SHP77 (cell line): Measurements from ENCODE around the gene GSTK1.
"Not testable (repeated sequence)": the region's sequence is repeated elsewhere in the genome, so short reads cannot be mapped to it uniquely, and the experiment has no call there.

Experiments
- DNase-seq, 2 experiments: peaks; one replicate each; lab custom pipeline; 2025; lab: John Stamatoyannopoulos, UW

The GSTK1 gene

DNA sequence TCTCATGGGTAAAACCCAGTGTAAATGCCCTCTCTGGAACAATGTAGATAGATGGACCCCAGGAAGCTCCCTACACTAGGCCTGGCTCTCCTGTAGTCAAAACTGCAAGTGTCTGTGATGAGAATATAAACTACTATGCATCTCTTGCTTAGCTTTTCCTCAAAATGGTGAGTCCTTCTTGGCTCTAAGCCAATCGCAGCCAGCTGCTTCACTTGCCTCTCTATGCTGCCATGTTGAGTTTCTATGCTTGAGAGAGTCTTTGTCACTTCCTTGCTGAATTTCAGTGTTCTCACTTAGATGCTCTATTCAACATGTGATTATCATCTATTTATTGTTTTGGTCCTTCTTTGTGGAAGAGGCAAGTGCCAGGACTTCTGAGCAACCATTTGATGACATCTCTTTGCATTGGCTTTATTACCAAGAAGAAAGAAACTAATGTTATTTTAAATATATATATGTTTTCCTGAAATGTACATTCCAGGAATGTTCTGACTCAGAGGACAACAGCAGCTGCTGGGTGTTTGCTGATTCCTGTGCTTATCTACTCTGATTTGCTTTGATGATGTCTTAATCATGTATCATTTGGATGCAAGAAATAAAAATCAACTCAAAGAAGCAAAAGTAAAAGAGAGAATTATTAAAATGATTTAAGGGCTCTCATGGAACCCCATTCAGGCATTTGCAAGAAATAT lies 24.8 kb upstream of the GSTK1 start:
- DNase-seq = no peak

DNA sequence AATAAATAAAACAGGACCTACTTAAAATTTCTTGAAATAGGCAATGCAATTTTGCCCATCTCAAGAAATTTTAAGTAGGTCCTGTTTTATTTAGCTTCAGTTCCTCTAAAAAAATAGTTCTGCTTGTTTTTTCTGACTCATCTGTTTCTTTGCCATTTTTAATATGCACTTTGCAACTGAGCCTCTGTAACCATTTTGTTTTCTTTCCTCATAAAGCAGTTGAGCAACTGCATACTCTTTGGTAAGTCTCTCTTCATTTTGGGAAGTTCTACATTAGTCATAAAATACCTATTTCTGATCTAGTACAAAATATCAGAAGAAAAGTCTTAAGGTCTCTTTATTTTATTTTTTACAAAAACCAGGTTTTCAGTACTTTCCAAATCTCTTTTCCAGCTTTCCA lies 23.4 kb upstream of the GSTK1 start:
- no peak for DNase-seq

DNA sequence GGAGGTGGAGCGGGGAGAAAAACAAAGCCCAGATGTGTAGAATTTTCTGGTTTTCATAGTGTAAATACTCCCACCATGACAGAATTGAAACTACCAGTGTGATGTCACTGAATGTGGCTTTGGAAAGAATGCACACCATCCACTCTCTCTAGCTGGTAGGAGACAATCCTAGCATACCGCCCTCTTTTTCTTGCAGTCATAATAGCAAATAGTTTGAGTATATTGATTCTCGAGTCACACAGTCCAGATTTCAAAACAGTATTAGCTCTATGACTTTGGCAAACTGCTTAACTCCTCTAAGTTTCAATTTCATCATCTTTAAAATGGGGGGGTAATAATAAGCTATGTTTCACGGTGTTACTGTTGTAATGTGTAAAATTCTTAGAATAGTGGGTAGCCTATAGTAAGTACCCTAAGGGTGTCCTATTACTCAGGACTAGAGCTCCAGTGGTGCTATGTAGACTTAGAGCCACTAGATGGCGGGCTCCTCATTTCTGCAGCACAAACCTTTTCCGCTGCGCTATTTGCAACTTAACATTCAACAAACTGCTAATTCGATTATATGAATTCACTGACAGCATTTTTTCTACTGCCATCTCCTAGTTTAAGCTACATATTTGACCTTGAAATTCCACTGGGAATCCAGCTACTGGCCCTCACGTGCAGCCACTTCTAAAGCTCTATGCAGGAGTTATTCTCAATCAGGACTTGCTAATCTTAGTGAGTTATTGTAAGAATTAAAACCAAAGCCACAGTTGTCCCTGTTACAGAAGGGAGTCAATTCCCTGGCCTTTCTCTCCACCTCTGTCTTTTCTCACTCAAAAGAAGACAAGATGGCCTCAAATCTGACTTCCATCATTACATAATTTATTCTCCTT lies 22.7 kb upstream of the GSTK1 start:
- peak; percentile 34 to 44 for DNase-seq

DNA sequence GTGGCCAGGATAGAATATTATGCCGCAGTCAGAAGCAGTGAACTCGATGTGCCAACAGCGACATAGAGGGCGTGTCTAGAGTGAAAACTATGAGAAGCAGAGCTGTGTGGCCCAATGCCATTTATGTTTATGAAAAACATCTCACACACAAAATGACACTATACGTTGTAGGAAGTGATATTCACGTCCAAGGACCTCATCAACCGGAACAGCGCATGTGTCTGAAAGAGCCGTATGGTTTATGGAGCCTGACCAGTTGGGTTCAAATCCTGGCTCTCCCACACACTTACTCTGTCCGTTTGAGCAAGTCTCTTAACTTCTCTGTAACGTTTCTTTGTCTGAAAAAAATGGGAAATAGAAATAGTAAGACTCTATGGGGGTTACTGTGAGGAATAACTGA lies 20.9 kb upstream of the GSTK1 start:
- DNase-seq = no peak

DNA sequence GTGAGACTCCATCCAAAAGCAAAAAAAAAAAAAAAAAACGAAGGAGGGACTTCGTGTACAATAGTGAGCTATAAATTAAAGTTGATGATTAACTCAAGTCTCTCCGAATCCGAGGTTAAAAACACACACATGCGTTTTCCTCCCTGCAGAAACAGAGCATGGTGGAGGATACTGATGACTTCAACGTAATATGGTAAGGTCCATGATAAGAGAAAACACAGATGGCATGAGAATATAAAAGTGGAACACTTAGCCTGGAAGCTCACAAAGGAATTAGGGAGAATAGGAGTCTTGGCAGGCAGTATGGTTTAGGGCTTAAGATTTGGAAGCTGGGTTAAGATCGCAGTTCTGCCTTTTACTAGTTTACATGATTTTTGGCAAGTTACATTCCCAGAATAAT lies 20.1 kb upstream of the GSTK1 start:
- DNase-seq = no peak

DNA sequence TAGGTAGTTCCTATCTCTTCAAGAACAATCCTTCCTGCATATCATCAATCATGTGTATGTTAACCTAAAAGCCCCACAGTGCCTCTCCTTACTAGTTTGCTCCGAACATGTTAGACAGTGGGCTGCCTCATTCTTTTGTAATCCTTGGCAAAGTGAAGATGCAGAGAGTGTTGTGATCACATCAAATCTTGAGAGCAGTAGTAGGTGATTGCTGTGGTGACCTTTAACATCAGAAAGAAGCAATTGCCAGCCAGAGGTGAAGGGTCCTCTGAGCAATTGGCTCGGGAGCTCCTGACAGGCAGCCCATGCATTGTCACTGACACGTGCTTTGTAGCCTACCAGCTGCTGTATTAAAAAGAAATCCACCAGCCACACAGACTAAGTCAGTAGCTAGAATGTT lies 19.6 kb upstream of the GSTK1 start:
- no peak for DNase-seq

DNA sequence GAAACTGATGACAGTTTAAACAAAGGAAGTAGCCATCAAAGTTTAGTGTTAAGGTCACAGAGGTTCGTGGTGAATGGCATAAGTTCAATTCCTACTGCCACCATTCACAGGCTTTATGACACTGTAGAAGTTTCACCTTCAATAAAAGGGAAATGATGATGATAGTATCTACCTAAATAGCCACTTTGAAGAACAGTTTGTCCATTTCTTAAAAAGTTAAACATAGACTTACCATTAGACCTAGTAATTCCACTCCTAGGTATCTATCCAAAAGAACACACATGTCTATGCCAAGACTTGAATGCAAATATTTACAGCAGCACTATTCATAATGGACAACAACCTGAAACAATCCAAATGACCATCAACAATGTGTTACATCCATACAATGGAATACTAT lies 18.9 kb upstream of the GSTK1 start:
- DNase-seq = no peak

DNA sequence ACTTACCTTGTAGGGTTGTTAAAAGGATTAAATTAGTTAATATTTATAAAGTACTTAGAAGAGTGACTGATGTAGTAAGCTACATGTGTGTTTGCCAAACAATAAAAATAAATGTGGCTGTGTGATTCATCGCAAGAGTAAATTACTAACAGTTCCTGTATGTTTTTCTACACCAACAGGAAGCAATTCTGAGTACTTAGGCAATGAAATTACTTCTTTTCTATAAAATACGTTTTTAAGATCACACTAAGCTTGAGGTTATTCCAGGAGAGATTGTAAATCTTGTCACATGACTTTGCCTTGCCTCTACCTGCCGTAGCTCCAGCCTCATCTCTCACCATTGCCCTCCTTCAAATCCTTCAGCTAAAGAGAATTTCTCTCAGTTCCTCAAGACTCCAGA lies 18.1 kb upstream of the GSTK1 start:
- no peak for DNase-seq

DNA sequence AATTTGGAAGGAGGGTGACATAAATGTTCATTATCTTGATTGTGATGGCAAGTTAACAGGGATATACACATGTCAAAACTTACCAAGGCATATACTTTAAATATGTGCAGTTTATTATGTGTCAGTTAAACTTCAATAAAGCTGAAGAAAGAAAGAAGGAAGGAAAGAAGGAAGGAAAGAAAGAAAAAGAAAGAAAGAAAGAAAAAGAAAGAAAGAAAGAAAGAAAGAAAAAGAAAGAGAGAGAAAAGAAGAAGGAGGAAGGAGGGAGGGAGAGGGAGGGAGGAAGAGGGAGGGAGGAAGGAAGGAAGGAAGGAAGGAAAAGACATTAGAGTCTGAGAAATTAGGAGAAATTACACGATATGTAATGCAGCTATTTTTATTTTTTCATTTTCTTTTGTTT lies 15.9 kb upstream of the GSTK1 start:
- DNase-seq = no peak

DNA sequence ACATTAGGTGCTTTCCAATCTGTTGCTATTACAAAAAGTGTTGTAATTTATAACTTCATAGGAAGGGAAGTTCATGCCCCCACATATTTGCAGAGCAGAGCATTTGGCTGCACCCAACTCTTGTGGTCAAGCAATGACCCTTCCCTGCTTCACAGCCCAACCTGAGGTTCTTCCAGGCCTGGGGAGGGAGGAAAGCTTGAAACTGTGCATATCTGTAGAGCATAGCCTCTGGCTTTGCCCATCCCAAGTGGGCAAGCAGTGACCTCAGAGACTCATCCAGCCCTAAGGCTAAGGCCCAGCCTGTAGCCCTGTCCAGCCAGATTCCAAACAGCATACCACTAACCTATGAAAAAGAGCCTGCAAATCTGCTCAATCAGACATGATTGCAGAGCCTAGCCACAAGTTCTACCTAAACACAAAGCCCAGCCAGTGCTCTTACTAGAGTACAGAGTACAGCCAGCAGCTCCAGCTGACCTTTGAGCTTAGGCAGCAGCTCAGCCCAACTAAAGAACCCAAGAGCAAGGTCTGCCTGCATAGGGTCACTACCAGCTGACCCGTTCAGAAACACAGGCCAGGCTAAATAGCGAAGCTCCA lies 14.4 kb upstream of the GSTK1 start:
- no peak for DNase-seq

DNA sequence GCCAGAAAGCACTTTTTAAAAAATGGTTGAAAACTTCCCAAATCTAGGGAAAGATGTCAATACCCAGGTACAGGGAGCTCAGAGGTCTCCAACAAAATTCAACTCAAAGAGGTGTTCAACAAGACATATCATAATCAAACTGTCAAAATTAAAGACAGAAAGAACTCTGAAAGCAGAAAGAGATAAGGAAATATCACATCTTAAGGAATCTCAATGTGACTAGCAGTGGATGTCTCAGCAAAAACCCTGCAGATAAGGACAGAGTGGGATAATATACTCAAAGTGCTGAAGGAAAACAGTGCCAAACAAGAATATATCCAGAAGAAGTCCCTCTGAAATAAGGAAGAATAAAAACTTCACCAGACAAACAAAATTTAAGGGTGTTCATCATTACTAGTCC lies 13.0 kb upstream of the GSTK1 start:
- DNase-seq = no peak

DNA sequence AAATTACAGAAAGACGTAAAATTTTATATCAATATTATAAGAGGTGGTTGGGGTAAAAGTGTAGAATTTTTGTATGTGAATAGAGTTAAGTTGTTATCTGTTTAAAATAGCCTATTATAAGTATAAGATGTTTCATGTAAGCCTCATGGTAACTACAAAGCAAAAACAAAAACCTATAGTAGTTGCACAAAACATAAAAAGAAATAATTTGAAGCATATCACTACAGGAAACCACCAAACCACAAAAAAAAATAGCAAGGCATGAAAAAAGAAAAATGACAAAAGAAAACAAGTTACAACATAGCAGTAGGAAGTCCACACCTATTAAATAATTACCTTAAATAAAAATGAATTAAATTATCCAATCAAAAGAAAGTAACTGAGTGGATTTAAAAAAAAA lies 12.4 kb upstream of the GSTK1 start:
- no peak for DNase-seq

DNA sequence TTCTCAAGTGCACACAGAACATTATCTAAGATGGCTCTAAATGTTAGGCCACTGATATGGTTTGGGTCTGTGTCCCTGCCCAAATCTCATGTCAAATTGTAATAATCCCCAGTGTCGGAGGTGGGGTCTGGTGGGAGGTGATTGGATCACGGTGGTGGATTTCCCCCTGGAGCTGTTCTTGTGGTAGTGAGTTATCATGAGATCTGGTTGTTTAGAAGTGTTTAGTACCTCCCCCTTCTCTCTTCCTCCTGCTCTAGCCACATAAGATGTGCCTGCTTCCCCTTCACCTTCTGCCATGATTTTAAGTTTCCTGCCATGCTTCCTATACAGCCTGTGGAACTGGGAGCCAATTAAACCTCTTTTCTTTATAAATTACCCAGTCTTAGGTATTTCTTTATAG lies 11.2 kb upstream of the GSTK1 start:
- DNase-seq = no peak

DNA sequence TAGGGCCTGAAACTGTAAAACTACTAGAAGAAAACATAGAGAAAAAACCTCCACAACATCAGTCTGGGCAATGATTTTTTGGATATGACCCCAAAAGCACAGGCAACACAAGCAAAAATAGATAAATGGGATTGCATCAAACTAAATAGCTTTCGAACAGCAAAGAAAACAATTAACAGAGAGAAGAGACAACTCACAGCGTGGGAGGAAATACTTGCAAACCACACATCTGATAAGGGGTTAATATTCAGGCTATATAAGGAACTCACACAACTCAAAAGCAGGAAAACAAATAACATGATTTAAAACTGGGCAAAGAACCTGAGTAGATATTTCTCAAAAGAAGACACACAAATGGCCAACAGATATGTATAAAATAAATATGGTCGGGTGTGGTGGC lies 7.7 kb upstream of the GSTK1 start:
- DNase-seq = no peak

DNA sequence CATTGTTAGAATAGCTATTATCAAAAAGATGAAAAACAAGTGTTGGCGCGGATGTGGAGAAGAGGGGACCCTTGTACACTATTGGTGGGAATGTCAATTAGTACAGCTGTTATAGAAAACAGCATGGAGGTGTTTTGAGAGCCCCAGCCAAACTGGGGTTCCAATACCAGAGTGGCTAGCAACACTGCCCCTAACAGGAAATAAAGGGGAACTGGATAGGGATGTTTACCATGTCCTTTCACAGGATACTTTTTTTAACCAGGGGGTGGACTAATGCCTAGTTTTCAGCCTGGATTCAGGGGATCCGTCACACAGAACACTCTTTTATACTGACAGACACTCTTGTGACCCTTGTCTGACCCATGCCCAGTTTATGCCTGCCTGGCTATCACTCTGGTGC lies 6.9 kb upstream of the GSTK1 start:
- no peak for DNase-seq

DNA sequence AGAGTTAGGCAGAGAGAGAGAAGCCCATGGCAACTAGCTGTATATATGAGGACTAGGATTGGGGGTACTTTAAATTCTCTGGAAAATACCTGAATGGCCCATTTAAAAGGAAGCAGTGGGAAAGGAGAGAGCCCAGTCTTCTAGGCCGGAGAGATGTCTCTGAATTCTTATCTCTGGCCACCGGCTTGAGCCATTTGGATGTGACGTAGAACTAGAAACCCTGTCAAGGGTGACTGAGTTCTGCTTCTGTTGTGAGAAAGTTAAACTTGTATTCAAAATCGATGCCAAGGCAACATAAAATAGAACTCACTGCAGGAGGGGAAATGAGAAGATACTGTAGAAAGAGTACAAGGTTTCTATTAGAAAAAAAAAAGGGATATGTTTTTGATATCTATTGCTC lies 6.3 kb upstream of the GSTK1 start:
- DNase-seq = no peak

DNA sequence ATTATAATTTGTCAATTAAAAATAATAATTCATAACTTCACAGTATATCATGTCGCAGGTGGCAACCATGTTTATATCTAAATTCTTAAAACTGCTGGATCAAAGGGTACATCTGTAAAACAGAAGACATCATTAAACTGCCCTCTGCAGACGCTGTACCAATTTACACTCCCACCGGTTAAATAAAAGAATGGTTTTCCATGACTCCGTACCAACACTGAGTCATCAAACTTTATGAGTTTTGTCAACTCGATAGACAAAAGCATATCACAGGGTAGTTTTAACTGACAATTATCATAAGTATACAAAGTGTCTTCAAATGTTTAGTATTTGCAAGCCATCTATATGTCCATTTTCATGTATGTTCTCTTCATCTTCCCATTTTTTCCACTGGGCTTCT lies 5.7 kb upstream of the GSTK1 start:
- DNase-seq = no peak

DNA sequence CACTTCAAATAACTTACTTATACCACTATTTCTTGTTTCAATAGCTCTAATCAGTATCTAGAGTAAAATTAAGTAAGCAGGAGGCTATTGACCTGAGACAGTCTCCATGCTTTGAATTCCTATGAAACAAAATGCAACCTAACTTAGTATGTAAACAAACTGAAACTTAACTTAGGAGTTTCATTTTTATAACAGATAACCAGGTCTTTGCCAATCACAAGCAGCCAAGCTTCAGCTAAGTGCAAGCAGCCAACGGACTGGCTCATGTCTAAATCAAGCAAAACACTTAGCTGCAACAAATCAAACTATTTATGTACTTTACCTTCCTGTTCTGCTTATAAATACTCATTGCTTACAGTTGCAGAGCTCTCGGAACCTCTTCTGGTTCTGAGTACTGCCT lies 4.4 kb upstream of the GSTK1 start:
- no peak for DNase-seq

DNA sequence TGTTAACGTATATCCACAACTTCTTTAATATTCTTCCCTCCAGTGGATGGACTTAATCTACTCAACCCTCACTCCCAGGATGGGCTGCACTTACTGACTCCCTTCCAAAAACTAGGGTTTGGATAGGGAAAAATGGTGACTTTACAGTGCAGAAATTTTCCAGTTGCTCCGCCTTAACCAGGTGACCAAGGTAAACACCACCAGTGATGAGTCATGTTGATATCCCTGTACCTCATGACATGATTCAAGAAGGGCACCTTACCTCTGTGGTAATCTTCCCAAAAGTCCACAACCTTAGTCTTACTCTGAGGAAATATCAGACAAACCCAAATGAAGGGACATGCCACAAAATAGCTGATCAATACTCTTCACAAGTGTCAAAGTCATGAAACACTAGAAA lies 3.5 kb upstream of the GSTK1 start:
- no peak for DNase-seq

DNA sequence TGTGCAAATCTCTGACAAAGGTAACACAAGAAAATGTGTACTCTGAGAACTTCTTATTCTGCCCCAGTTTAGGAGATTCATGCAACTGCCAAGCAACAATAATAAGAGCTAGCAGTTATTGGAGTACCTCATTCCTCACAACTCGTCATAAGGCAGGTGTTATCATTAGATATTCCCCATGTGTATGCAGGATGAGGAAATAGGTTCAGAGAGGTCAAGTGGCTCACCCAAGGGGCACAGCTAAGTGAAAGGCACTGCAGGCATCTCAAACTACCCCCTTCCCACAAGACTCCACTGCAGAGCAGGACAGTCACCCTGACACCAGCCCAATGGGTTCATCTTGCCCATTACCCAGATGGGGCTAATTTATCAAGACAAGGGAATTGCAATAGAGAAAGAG lies 1.3 kb upstream of the GSTK1 start:
- DNase-seq = no peak

DNA sequence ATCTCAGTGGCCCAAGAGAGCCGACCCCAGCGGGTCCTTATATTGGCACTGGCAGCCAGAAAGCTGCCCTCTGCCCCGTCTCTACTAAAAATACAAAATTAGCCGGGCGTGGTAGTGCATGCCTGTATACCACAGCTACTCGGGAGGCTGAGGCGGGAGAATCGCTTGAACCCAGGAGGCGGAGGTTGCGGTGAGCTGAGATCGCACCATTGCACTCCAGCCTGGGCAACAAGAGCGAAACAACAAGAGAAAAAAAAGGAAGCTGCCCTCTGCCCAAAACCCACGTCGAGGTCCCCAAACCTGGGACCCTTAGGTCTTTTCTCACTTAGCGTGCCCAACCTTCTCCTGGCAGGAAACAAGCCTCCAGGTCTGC lies 941 bp downstream of the GSTK1 start:
- DNase-seq = not testable (repeated sequence)

DNA sequence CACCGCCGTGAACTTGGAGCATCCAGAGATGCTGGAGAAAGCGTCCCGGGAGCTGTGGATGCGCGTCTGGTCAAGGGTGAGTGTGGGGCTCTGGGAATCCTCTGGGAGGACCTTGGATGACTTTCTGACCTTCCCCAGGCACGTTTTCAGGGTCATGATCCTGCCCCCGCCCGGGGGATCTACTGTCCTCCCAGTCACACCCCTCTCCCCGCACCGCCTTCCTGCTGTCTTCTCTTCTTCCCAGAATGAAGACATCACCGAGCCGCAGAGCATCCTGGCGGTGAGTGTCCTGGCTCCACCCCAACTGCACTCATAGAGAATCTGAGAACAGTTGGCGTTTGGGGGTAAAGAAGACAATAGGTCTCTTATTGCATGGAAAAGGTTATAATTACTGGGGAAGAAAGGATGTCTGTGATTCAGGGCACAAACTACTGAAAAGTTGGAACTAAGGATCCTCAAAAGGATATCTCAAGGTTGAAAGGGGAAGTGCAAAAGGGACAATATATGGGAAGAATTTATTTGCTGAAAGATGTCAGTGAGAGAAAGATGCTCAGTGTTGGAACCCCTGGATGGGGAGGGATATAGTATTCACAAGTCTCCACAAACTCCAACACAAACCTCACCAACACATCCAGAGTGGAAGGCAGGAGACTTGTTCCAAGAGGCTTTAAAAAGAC lies 1.9 kb downstream of the GSTK1 start:
- no peak for DNase-seq

DNA sequence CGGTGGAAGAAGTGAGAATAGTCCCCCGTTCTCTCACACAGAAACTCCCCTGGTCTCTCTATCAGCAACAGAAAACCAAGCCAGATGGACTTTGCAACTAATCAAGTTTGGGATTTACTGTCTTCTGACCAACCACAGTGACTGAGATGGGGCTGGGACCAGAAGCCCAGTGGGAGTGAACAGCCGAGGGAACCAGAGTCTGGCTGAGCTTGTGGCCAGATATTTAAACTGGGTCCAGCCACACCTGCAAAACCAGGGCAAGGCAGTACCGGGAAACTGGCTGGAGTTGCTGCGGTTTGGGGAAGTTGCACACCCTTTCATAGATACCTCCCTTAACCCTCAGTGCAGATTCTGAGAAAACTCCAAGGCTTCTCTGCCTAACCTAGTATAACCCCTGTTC lies 6.0 kb downstream of the GSTK1 start:
- DNase-seq = no peak
